Peyer's patch (tissue), 4 donors: ENCODE results near the gene NBPF1.

Experiments used
- CTCF ChIP-seq, 6 experiments: fragments of 450-650 bp in 4 of 6; fragments of 200-600 bp in 2 of 6; sonication (generic) in 1 of 6; IDR thresholded peaks; one replicate each; pipeline ENCODE4 v1.5.1; 2017 to 2019; ENCODE audit warnings: antibody characterized with exemption in 6 of 6, mild to moderate bottlenecking in 3 of 6, moderate library complexity in 1 of 6
- POLR2A ChIP-seq, 2 donors: fragments of 450-650 bp; IDR thresholded peaks; one replicate each; pipeline ENCODE4 v1.5.1; 2017; ENCODE audit warnings: antibody characterized with exemption in 2 of 2, mild to moderate bottlenecking in 2 of 2, moderate library complexity in 2 of 2

- TF ChIP-seq POLR2A (IDR thresholded peaks at IDR 0.05) = no peak
- peak in 1 of 6 experiments; percentile 1 for TF ChIP-seq CTCF (IDR thresholded peaks at IDR 0.05)
Observed at GRCh38 chr1:16612332-16613172, 812 bp downstream of the NBPF1 start.
